ENCODE results near the gene RUSF1. TPM values are rescaled to one million over a fixed set of nuclear protein-coding genes. Genes with fewer than 3 reads are reported as not detected.

The RUSF1 gene
- total RNA-seq, 1 experiment from 2014 or later: 30.5 TPM

- Mint-ChIP-seq H3K4me3 (ENCODE audit: unreplicated experiment) (peak overlapping the region; percentile 79), H3K36me3 (ENCODE audit: insufficient read depth, unreplicated experiment) (peaks cover 13% of the 10 kb centered on the region), H3K27me3 (ENCODE audit: insufficient read depth, unreplicated experiment) (no peaks in the 10 kb centered on the region), H3K9me3 (ENCODE audit: unreplicated experiment) (no peaks in the 10 kb centered on the region), H3K4me1 (ENCODE audit: low read depth, unreplicated experiment) (peaks cover 13% of the 10 kb centered on the region), H3K27ac (ENCODE audit: unreplicated experiment) (no peak overlapping the region)
- DNase-seq: no peak
- intact Hi-C loops (cut with micrococcal nuclease; ENCODE audit: unreplicated experiment): loop anchor here (10.0 kb wide), 2 partner anchors 322 to 418 kb away; partner anchors contain the start of genes PRSS8 and ZNF267
- H3K4me1 ChIP-seq: peaks cover 19% of the 10 kb centered on the region
- no peak overlapping the region for H3K4me3 ChIP-seq (ENCODE audit: low read depth, low read length)
- BruUV-seq (replicated peaks): no TSS peak
- CTCF ChIA-PET: interaction anchor here (4.3 kb wide), 1 partner anchor 20 kb away, joined by 33 read pairs; no protein-coding TSS in a partner anchor
- POLR2A ChIA-PET: no interaction called here
- no peaks in the 10 kb centered on the region for H3K27me3 ChIP-seq (replicated peaks; ENCODE audit: control insufficient read depth, insufficient read depth, low read length)
- H3K9me3 ChIP-seq: no peaks in the 10 kb centered on the region
- H3K36me3 ChIP-seq (ENCODE audit: control insufficient read depth, insufficient read depth, low read length): no peaks in the 10 kb centered on the region; the same call in 1 of the 2 replicates
- TF ChIP-seq CTCF (IDR thresholded peaks at IDR 0.05; ENCODE audit: insufficient read depth in 1 of 2, low read depth in 1 of 2, low read length in 1 of 2, severe bottlenecking in 1 of 2, unreplicated experiment in 1 of 2): no peak
Observed at GRCh38 chr16:31456988-31457360, 51.2 kb downstream of the RUSF1 start.

GRCh38 chr16:31455601-31456314 is 52.4 kb downstream of the RUSF1 start:
- Histone ChIP-seq H3K27me3 (replicated peaks; ENCODE audit: control insufficient read depth, insufficient read depth, low read length) (no peaks in the 10 kb centered on the region), H3K4me1 (peaks cover 24% of the 10 kb centered on the region), H3K4me3 (ENCODE audit: low read depth, low read length) (no peak overlapping the region), H3K9me3 (no peaks in the 10 kb centered on the region), H3K36me3 (ENCODE audit: control insufficient read depth, insufficient read depth, low read length) (no peaks in the 10 kb centered on the region; the same call in 1 of the 2 replicates)
- DNase-seq: no peak
- ChIA-PET CTCF (interaction anchor here (1.0 kb wide), 1 partner anchor 13 kb away, joined by 5 read pairs; the partner anchor contains the start of gene ZNF843), POLR2A (no interaction called here)
- Mint-ChIP-seq H3K4me1 (ENCODE audit: low read depth, unreplicated experiment) (peaks cover 19% of the 10 kb centered on the region), H3K27me3 (ENCODE audit: insufficient read depth, unreplicated experiment) (no peaks in the 10 kb centered on the region), H3K36me3 (ENCODE audit: insufficient read depth, unreplicated experiment) (peaks cover 22% of the 10 kb centered on the region), H3K9me3 (ENCODE audit: unreplicated experiment) (no peaks in the 10 kb centered on the region), H3K27ac (ENCODE audit: unreplicated experiment) (no peak overlapping the region), H3K4me3 (ENCODE audit: unreplicated experiment) (no peak overlapping the region)
- TF ChIP-seq CTCF (IDR thresholded peaks at IDR 0.05; ENCODE audit: insufficient read depth in 1 of 2, low read depth in 1 of 2, low read length in 1 of 2, severe bottlenecking in 1 of 2, unreplicated experiment in 1 of 2): peak in 1 of 2 experiments; percentile 34
- intact Hi-C loops (cut with micrococcal nuclease; ENCODE audit: unreplicated experiment): loop anchor here (10.0 kb wide), 2 partner anchors 321 to 419 kb away; partner anchors contain the start of genes PRSS8 and ZNF267
- no TSS peak for BruUV-seq (replicated peaks)

GRCh38 chr16:31453255-31454204 is 54.7 kb downstream of the RUSF1 start:
- POLR2A ChIA-PET: no interaction called here
- Mint-ChIP-seq H3K4me3 (ENCODE audit: unreplicated experiment) (no peak overlapping the region), H3K9me3 (ENCODE audit: unreplicated experiment) (no peaks in the 10 kb centered on the region), H3K4me1 (ENCODE audit: low read depth, unreplicated experiment) (peaks cover 13% of the 10 kb centered on the region), H3K27ac (ENCODE audit: unreplicated experiment) (peak overlapping the region; percentile 17), H3K36me3 (ENCODE audit: insufficient read depth, unreplicated experiment) (peaks cover 24% of the 10 kb centered on the region), H3K27me3 (ENCODE audit: insufficient read depth, unreplicated experiment) (no peaks in the 10 kb centered on the region)
- intact Hi-C loops (cut with micrococcal nuclease; ENCODE audit: unreplicated experiment): loop anchor here (10.0 kb wide), 2 partner anchors 319 to 421 kb away; partner anchors contain the start of genes PRSS8 and ZNF267
- no peaks in the 10 kb centered on the region; the same call in 1 of the 2 replicates for H3K36me3 ChIP-seq (ENCODE audit: control insufficient read depth, insufficient read depth, low read length)
- DNase-seq: no peak
- H3K27me3 ChIP-seq (replicated peaks; ENCODE audit: control insufficient read depth, insufficient read depth, low read length): no peaks in the 10 kb centered on the region
- no TSS peak for BruUV-seq (replicated peaks)
- H3K4me1 ChIP-seq: peaks cover 18% of the 10 kb centered on the region
- H3K9me3 ChIP-seq: no peaks in the 10 kb centered on the region
- no peak overlapping the region for H3K4me3 ChIP-seq (ENCODE audit: low read depth, low read length)
- TF ChIP-seq CTCF (IDR thresholded peaks at IDR 0.05; ENCODE audit: insufficient read depth in 1 of 2, low read depth in 1 of 2, low read length in 1 of 2, severe bottlenecking in 1 of 2, unreplicated experiment in 1 of 2): no peak
- CTCF ChIA-PET: interaction anchor here (0.7 kb wide), 2 partner anchors 8 to 318 kb away, joined by 3 read pairs; no protein-coding TSS in a partner anchor
